Uterus (tissue), 4 donors: ENCODE results near the gene HSPA4. TPM values are rescaled to one million over a fixed set of nuclear protein-coding genes. Genes with fewer than 3 reads are reported as not detected.

Experiments used
- DNase-seq, 2 donors: peaks; one replicate each; pipeline ENCODE4 v3.0.0-alpha.2; 2019 to 2020
- H3K27ac ChIP-seq, 2 donors: fragments of 200-600 bp; sonication (generic); 1 replicate in 1 of 2; 2 replicates in 1 of 2; pipeline ENCODE4 v1.5.1; 2016 to 2018
- H3K27me3 ChIP-seq, 2 donors: fragments of 200-600 bp; sonication (generic); one replicate each; pipeline ENCODE4 v1.5.1; 2018 to 2019; ENCODE audit warnings: control low read depth in 1 of 2
- H3K36me3 ChIP-seq, 2 donors: fragments of 200-600 bp; sonication (generic); one replicate each; pipeline ENCODE4 v1.5.1; 2019; ENCODE audit warnings: control low read depth in 1 of 2
- H3K4me1 ChIP-seq, 2 donors: fragments of 200-600 bp; sonication (generic); one replicate each; pipeline ENCODE4 v1.5.1; 2018 to 2019; ENCODE audit warnings: control low read depth in 1 of 2
- H3K4me3 ChIP-seq, 2 donors: fragments of 200-600 bp; sonication (generic); 1 replicate in 1 of 2; 2 replicates in 1 of 2; pipeline ENCODE4 v1.5.1; 2018 to 2019; ENCODE audit warnings: mild to moderate bottlenecking in 1 of 2
- H3K9me3 ChIP-seq, 2 donors: fragments of 200-600 bp; sonication (generic); one replicate each; pipeline ENCODE4 v1.5.1; 2019; ENCODE audit warnings: control low read depth in 1 of 2
- CTCF ChIP-seq, 4 experiments: fragments of 200-600 bp in 2 of 4; fragments of 450-650 bp in 2 of 4; sonication (generic) in 2 of 4; IDR thresholded peaks; one replicate each; pipeline ENCODE4 v1.5.1; 2016 to 2019; ENCODE audit warnings: antibody characterized with exemption in 4 of 4, mild to moderate bottlenecking in 2 of 4, moderate library complexity in 1 of 4
- POLR2A ChIP-seq, 2 donors: fragments of 450-650 bp; IDR thresholded peaks; one replicate each; pipeline ENCODE4 v1.6.1; 2016; ENCODE audit warnings: antibody characterized with exemption in 2 of 2, mild to moderate bottlenecking in 1 of 2, moderate library complexity in 1 of 2
- intact Hi-C: fragments of 100-400 bp; cut with DNase I; formaldehyde crosslinking; loops from one replicate; pipeline ENCODE4 v1.15.1; 2023; ENCODE audit warnings: low total_unique reads
- total RNA-seq, 4 donors: library from RNA; depleted of rRNA in 3 of 4; stranded (reverse); fragments of >200 nt in 3 of 4; gene quantifications; one replicate each; pipeline versions ENCODE4 v1.1.0 to v1.2.4, GENCODE V29; 2014 to 2023
- donor health status: DM: yes; HTN: yes; CAD: no.

HSPA4 gene
- total RNA-seq, 4 donors from 2014 or later: 22.4 to 107 (median 72.4) TPM

- intact Hi-C loops: no loop called here
- TF ChIP-seq CTCF (IDR thresholded peaks at IDR 0.05) (no peak), POLR2A (IDR thresholded peaks at IDR 0.05) (no peak)
- no peak for DNase-seq
- Histone ChIP-seq H3K27ac (no peak overlapping the region), H3K27me3 (no peaks in the 10 kb centered on the region), H3K4me3 (no peak overlapping the region), H3K36me3 (no peaks in the 10 kb centered on the region), H3K4me1 (no peaks in the 10 kb centered on the region), H3K9me3 (no peaks in the 10 kb centered on the region)
Measured at GRCh38 chr5:133145436-133146170, 93.8 kb downstream of the HSPA4 start.

GRCh38 chr5:133147411-133147810 lies 95.6 kb downstream of the HSPA4 start:
- intact Hi-C loops: no loop called here
- no peak for TF ChIP-seq CTCF (IDR thresholded peaks at IDR 0.05)
- TF ChIP-seq POLR2A (IDR thresholded peaks at IDR 0.05): no peak
- DNase-seq: no peak

GRCh38 chr5:133147815-133148567 lies 96.2 kb downstream of the HSPA4 start:
- Histone ChIP-seq H3K9me3 (no peaks in the 10 kb centered on the region), H3K27me3 (no peaks in the 10 kb centered on the region), H3K4me3 (no peak overlapping the region), H3K36me3 (no peaks in the 10 kb centered on the region), H3K27ac (no peak overlapping the region), H3K4me1 (no peaks in the 10 kb centered on the region)
- no peak for TF ChIP-seq POLR2A (IDR thresholded peaks at IDR 0.05)
- TF ChIP-seq CTCF (IDR thresholded peaks at IDR 0.05): no peak
- DNase-seq: no peak
- intact Hi-C loops: no loop called here

More at GRCh38 chr5:133147411-133147810, 95.6 kb downstream of the HSPA4 start:
- Histone ChIP-seq H3K9me3 (no peaks in the 10 kb centered on the region), H3K4me1 (no peaks in the 10 kb centered on the region), H3K27me3 (no peaks in the 10 kb centered on the region), H3K27ac (no peak overlapping the region), H3K36me3 (no peaks in the 10 kb centered on the region), H3K4me3 (no peak overlapping the region)

- no peaks in the 10 kb centered on the region for H3K36me3 ChIP-seq
- TF ChIP-seq CTCF (IDR thresholded peaks at IDR 0.05) (no peak), POLR2A (IDR thresholded peaks at IDR 0.05) (no peak)
- no peaks in the 10 kb centered on the region for H3K27me3 ChIP-seq
- H3K4me3 ChIP-seq: no peak overlapping the region
- DNase-seq: no peak
- no peaks in the 10 kb centered on the region for H3K4me1 ChIP-seq
- intact Hi-C loops: no loop called here
- H3K9me3 ChIP-seq: no peaks in the 10 kb centered on the region
- H3K27ac ChIP-seq: no peak overlapping the region
Measured at GRCh38 chr5:133149345-133149744, 97.5 kb downstream of the HSPA4 start.

GRCh38 chr5:133150909-133151544 lies 99.2 kb downstream of the HSPA4 start:
- TF ChIP-seq POLR2A (IDR thresholded peaks at IDR 0.05) (no peak), CTCF (IDR thresholded peaks at IDR 0.05) (no peak)
- DNase-seq: no peak
- intact Hi-C loops: no loop called here

More at GRCh38 chr5:133150909-133151544, 99.2 kb downstream of the HSPA4 start:
- Histone ChIP-seq H3K36me3 (no peaks in the 10 kb centered on the region), H3K9me3 (no peaks in the 10 kb centered on the region), H3K4me3 (no peak overlapping the region), H3K4me1 (no peaks in the 10 kb centered on the region), H3K27me3 (no peaks in the 10 kb centered on the region), H3K27ac (no peak overlapping the region)
